ENCODE data around the gene GADL1.

The GADL1 gene

DNA sequence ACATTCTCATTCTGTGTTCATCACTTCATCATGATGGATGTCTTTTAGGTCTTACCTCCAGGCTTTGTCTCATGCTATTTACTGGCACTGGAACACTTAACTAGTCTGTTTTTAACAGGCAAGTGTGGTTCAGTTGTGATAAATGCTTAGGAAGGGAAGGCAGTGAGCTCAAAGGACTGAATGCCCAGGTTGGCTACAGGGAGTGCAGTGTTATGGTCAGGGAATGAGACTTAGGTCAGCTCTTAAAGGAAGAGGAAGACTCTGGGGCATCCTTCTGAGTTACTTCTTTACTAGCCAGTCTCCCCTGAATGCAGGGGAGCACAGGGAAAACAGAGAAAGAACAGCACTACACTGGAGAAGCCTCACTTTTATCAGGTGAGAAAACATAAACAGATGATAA lies 215.4 kb downstream of the GADL1 start:
- Histone ChIP-seq H3K27ac (no peak overlapping the region), H3K27me3 (replicated peaks) (no peaks in the 10 kb centered on the region), H3K4me3 (ENCODE audit: low read depth, low read length) (no peak overlapping the region), H3K36me3 (replicated peaks) (peaks cover 50% of the 10 kb centered on the region)
- TF ChIP-seq, protein P1, sequence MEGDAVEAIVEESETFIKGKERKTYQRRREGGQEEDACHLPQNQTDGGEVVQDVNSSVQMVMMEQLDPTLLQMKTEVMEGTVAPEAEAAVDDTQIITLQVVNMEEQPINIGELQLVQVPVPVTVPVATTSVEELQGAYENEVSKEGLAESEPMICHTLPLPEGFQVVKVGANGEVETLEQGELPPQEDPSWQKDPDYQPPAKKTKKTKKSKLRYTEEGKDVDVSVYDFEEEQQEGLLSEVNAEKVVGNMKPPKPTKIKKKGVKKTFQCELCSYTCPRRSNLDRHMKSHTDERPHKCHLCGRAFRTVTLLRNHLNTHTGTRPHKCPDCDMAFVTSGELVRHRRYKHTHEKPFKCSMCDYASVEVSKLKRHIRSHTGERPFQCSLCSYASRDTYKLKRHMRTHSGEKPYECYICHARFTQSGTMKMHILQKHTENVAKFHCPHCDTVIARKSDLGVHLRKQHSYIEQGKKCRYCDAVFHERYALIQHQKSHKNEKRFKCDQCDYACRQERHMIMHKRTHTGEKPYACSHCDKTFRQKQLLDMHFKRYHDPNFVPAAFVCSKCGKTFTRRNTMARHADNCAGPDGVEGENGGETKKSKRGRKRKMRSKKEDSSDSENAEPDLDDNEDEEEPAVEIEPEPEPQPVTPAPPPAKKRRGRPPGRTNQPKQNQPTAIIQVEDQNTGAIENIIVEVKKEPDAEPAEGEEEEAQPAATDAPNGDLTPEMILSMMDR (IDR thresholded peaks at IDR 0.05; ENCODE audit: low read depth, low read length, missing control alignments) = no peak
- no peak for DNase-seq
- in situ Hi-C loops (cut with HindIII; ENCODE audit: low pct_ligation_motif_present, low sequenced_read_pairs) = no loop called here

DNA sequence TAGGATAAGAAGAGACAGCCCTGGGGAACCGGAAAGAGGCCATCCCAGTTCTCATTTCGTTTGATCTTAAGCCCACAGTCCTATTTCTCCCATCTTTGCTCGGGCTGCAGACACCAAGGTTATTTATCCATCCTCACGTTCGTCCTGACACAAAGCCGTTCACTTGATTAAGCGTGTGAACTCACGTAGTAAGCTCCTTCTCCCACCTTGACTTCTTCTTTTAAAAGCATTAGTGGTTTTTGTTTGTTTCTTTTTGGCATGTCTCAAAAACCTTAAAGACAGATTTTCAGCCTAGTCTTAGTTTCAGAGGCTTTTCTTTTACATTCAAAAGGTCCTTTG lies 217.1 kb downstream of the GADL1 start:
- TF ChIP-seq, protein P1 (IDR thresholded peaks at IDR 0.05; ENCODE audit: low read depth, low read length, missing control alignments) = no peak
- in situ Hi-C loops (cut with HindIII; ENCODE audit: low pct_ligation_motif_present, low sequenced_read_pairs) = no loop called here
- H3K36me3 ChIP-seq (replicated peaks) = peaks cover 62% of the 10 kb centered on the region
- H3K4me3 ChIP-seq (ENCODE audit: low read depth, low read length) = no peak overlapping the region
- no peak overlapping the region for H3K27ac ChIP-seq
- no peak for DNase-seq
- H3K27me3 ChIP-seq (replicated peaks) = no peaks in the 10 kb centered on the region

DNA sequence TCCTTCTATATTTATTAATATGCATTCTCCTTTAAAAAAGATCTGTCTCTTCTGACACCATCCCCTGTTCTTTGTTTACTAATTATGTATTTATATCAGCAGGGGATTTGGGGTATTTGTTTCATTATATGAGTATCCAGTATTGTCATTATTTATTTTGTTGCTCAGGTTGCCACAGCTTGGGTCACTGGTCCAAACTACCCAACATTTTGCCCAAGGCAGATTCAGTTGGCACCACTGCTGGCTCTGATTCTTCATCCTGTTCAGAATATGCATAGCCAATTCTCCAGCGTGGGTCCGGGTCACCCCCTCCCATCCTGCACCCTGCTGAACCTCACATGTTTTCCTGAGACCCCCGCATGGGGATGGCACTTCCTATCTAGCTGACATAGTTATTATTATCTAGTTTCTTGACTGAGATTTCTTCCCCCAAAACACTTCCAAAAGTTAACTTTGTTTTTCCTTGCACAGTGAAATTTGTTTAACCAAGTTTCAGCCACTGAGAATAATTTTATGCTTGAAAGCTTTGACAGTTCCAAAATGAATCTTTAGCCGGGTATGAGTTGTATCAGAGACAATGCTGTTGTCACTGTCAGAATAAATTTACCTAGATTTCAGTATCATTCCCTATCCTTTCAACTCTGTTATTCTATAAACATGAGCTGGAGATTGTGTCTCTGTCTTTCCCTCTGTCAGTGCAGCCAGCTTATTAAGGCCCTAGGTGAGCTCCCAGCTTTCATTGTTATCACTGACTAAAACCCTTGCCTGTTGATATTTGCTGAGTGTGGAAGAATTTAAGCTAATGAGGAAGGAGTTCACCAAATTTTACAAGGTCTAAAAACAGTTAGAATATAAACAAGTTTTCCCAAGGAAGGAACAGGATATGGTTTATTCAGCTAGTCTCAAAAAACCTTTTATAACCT lies 217.8 kb downstream of the GADL1 start:
- no peak for DNase-seq
- Histone ChIP-seq H3K36me3 (replicated peaks) (peaks cover 69% of the 10 kb centered on the region), H3K27me3 (replicated peaks) (no peaks in the 10 kb centered on the region), H3K27ac (no peak overlapping the region), H3K4me3 (ENCODE audit: low read depth, low read length) (no peak overlapping the region)
- in situ Hi-C loops (cut with HindIII; ENCODE audit: low pct_ligation_motif_present, low sequenced_read_pairs) = no loop called here
- TF ChIP-seq, protein P1 (IDR thresholded peaks at IDR 0.05; ENCODE audit: low read depth, low read length, missing control alignments) = no peak
